ENCODE measurements around the gene NUP88.

Gene NUP88

GRCh38 chr17:5354310-5354709 is 65.2 kb downstream of the NUP88 start:
- no peak for DNase-seq

- DNase-seq = no peak
These were observed 66.7 kb downstream of the NUP88 start for GRCh38 chr17:5352681-5353289.

- DNase-seq = no peak
These were observed 74.5 kb downstream of the NUP88 start for GRCh38 chr17:5344914-5345313.
